Activated CD4-positive, alpha-beta T cell treated with anti-CD3 and anti-CD28 coated beads, Interleukin-2, amount 50 U/mL, for 24 hours (primary cell): Measurements from ENCODE around the gene SCN3B.
"Not testable (repeated sequence)": the region's sequence is repeated elsewhere in the genome, so short reads cannot be mapped to it uniquely, and the experiment has no call there.

Source experiments
- DNase-seq, 2 donors: peaks; one replicate each; pipeline ENCODE4 v3.0.0-alpha.2; 2020; ENCODE audit warnings: low read depth in 1 of 2, low spot score in 1 of 2

SCN3B gene

GRCh38 chr11:123654566-123655081 is at the start of gene SCN3B:
TSS of gene SCN3B (minus strand) at chr11:123654624. CDS start at chr11:123653801, 823 bp downstream.
- DNase-seq: no peak

- no peak for DNase-seq
These were observed 48.3 kb upstream of the SCN3B start for GRCh38 chr11:123702696-123703095.

GRCh38 chr11:123702139-123702538 is 47.7 kb upstream of the SCN3B start:
- DNase-seq: no peak

- no peak for DNase-seq
These were observed 46.3 kb upstream of the SCN3B start for GRCh38 chr11:123700772-123701171.

- no peak for DNase-seq
These were observed 44.2 kb upstream of the SCN3B start for GRCh38 chr11:123698546-123699127.

GRCh38 chr11:123696183-123696582 is 41.8 kb upstream of the SCN3B start:
- DNase-seq: no peak

GRCh38 chr11:123695231-123695630 is 40.8 kb upstream of the SCN3B start:
- no peak for DNase-seq

GRCh38 chr11:123694551-123694950 is 40.1 kb upstream of the SCN3B start:
- no peak for DNase-seq

GRCh38 chr11:123692961-123693360 is 38.5 kb upstream of the SCN3B start:
- no peak for DNase-seq

- no peak for DNase-seq
These were observed 36.1 kb upstream of the SCN3B start for GRCh38 chr11:123690485-123690884.

GRCh38 chr11:123684601-123685000 is 30.2 kb upstream of the SCN3B start:
- no peak for DNase-seq

- DNase-seq: no peak
These were observed 29.2 kb upstream of the SCN3B start for GRCh38 chr11:123683428-123684170.

- no peak for DNase-seq
These were observed 28.4 kb upstream of the SCN3B start for GRCh38 chr11:123682696-123683410.

GRCh38 chr11:123681030-123681429 is 26.6 kb upstream of the SCN3B start:
- peak in 1 of 2 donors; percentile 4 for DNase-seq

GRCh38 chr11:123678246-123678645 is 23.8 kb upstream of the SCN3B start:
- DNase-seq: no peak

GRCh38 chr11:123677510-123677909 is 23.1 kb upstream of the SCN3B start:
- DNase-seq: no peak

- no peak for DNase-seq
These were observed 19.9 kb upstream of the SCN3B start for GRCh38 chr11:123674297-123674696.

GRCh38 chr11:123672568-123672967 is 18.1 kb upstream of the SCN3B start:
- DNase-seq: no peak

- DNase-seq: no peak
These were observed 17.1 kb upstream of the SCN3B start for GRCh38 chr11:123671534-123671933.

- no peak for DNase-seq
These were observed 15.7 kb upstream of the SCN3B start for GRCh38 chr11:123670081-123670480.

- no peak for DNase-seq
These were observed 10.9 kb upstream of the SCN3B start for GRCh38 chr11:123665306-123665705.

GRCh38 chr11:123659965-123660364 is 5.5 kb upstream of the SCN3B start:
- not testable (repeated sequence) for DNase-seq
